ENCODE data around the gene GAD2. TPM values are rescaled to one million over a fixed set of nuclear protein-coding genes. Genes with fewer than 3 reads are reported as not detected.

GAD2 gene
- total and polyA plus RNA-seq, 2 experiments from 2014 or later: 0.56 to 0.86 TPM

DNA sequence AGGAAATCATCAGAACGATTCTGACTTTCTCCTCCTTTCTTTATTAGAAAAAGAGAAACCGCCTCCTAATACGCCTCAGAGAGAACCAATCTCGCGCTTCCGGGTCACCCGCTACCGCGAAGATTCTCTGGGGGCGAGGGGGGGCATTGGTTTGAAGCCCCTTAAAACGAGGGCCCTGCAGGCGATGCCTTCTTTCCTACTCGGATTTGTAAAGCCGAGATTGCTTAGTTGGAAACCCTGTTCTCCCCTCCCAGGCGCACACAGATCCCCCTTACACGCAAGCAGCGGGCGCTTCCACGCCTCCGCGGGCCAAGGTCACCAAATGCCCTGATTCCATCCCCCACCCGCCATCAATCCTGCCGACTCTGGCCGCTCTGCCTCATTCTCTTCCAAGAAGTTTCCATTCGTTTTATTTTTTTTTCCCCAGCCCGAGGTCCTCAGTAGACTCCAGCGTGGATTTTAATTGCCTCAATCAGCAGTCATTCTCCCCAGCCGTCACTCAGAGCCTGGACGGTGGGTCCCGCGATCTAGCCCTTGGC, 1.1 kb upstream of the GAD2 start (continued):
- TF ChIP-seq CREB1 (CRISPR knock-in tag; IDR thresholded peaks at IDR 0.05; ENCODE audit: low read depth): no peak
- TF ChIP-seq, protein P1, sequence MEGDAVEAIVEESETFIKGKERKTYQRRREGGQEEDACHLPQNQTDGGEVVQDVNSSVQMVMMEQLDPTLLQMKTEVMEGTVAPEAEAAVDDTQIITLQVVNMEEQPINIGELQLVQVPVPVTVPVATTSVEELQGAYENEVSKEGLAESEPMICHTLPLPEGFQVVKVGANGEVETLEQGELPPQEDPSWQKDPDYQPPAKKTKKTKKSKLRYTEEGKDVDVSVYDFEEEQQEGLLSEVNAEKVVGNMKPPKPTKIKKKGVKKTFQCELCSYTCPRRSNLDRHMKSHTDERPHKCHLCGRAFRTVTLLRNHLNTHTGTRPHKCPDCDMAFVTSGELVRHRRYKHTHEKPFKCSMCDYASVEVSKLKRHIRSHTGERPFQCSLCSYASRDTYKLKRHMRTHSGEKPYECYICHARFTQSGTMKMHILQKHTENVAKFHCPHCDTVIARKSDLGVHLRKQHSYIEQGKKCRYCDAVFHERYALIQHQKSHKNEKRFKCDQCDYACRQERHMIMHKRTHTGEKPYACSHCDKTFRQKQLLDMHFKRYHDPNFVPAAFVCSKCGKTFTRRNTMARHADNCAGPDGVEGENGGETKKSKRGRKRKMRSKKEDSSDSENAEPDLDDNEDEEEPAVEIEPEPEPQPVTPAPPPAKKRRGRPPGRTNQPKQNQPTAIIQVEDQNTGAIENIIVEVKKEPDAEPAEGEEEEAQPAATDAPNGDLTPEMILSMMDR (conservative IDR thresholded peaks at IDR 0.05; ENCODE audit: low read depth in 2 of 2): no peak
- TF ChIP-seq JUNB (IDR thresholded peaks at IDR 0.05; ENCODE audit: unreplicated experiment): no peak
- TF ChIP-seq NANOG (IDR thresholded peaks at IDR 0.05; ENCODE audit: borderline replicate concordance): no peak
- TF ChIP-seq EZH2phosphoT487 (IDR thresholded peaks at IDR 0.05; ENCODE audit: unreplicated experiment): no peak
- no peak for TF ChIP-seq ZNF114 (CRISPR knock-in tag; IDR thresholded peaks at IDR 0.05)
- no peak for TF ChIP-seq POLR2AphosphoS5 (IDR thresholded peaks at IDR 0.05; ENCODE audit: low read depth)
- TF ChIP-seq, protein P2, sequence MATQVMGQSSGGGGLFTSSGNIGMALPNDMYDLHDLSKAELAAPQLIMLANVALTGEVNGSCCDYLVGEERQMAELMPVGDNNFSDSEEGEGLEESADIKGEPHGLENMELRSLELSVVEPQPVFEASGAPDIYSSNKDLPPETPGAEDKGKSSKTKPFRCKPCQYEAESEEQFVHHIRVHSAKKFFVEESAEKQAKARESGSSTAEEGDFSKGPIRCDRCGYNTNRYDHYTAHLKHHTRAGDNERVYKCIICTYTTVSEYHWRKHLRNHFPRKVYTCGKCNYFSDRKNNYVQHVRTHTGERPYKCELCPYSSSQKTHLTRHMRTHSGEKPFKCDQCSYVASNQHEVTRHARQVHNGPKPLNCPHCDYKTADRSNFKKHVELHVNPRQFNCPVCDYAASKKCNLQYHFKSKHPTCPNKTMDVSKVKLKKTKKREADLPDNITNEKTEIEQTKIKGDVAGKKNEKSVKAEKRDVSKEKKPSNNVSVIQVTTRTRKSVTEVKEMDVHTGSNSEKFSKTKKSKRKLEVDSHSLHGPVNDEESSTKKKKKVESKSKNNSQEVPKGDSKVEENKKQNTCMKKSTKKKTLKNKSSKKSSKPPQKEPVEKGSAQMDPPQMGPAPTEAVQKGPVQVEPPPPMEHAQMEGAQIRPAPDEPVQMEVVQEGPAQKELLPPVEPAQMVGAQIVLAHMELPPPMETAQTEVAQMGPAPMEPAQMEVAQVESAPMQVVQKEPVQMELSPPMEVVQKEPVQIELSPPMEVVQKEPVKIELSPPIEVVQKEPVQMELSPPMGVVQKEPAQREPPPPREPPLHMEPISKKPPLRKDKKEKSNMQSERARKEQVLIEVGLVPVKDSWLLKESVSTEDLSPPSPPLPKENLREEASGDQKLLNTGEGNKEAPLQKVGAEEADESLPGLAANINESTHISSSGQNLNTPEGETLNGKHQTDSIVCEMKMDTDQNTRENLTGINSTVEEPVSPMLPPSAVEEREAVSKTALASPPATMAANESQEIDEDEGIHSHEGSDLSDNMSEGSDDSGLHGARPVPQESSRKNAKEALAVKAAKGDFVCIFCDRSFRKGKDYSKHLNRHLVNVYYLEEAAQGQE (IDR thresholded peaks at IDR 0.05; ENCODE audit: unreplicated experiment): no peak

DNA sequence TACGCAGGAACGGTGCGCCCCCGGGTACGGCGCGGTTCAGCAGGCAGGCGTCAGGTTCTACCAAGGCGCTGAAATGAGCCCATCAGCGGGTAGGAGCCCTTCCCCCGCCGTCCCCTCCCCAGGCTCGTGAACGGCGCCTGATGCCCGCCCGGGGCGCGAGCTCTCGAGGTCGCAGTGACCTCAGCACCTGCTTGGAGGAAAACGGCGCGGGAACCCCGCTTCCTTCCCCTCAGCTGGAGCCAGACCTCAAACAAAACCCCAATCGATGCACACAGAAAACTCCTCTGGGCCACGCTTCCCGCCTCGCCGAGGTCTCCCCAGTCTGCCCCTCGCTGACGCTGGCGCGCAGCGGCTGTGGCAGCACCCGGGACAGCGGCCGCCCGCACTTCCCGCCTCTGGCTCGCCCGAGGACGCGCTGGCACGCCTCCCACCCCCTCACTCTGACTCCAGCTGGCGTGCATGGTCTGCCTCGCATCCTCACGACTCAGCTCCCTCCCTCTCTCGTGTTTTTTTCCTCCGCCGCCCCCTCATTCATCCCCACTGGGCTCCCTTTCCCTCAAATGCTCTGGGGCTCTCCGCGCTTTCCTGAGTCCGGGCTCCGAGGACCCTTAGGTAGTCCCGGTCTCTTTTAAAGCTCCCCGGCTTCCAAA, 514 bp upstream of the GAD2 start:
- H3K4me3 ChIP-seq: peak overlapping the region; percentile 75
- H3K27me3 Mint-ChIP-seq (ENCODE audit: insufficient read depth, low read depth, poor library complexity): peaks cover 60% of the 10 kb centered on the region
- no peak for TF ChIP-seq JUNB (IDR thresholded peaks at IDR 0.05; ENCODE audit: unreplicated experiment)
- no peak for TF ChIP-seq STAT1 (IDR thresholded peaks at IDR 0.05; ENCODE audit: unreplicated experiment)
- no peak for TF ChIP-seq POLR2AphosphoS5 (IDR thresholded peaks at IDR 0.05; ENCODE audit: low read depth)
- TF ChIP-seq CREB1 (CRISPR knock-in tag; IDR thresholded peaks at IDR 0.05; ENCODE audit: low read depth): 0 out of 2 replicates have a peak, but pooled peaks have one; percentile 50
- no peak for TF ChIP-seq EZH2phosphoT487 (IDR thresholded peaks at IDR 0.05; ENCODE audit: unreplicated experiment)
- TF ChIP-seq EZH2 (IDR thresholded peaks at IDR 0.05; ENCODE audit: low read depth, unreplicated experiment): no peak
- TF ChIP-seq, protein P1 (conservative IDR thresholded peaks at IDR 0.05; ENCODE audit: low read depth in 2 of 2): no peak
- TF ChIP-seq, protein P2 (IDR thresholded peaks at IDR 0.05; ENCODE audit: unreplicated experiment): peak; percentile 80
- TF ChIP-seq ZNF331 (CRISPR knock-in tag; IDR thresholded peaks at IDR 0.05; ENCODE audit: low read depth): no peak
- peak overlapping the region; percentile 76 for H3K4me3 Mint-ChIP-seq
- no peaks in the 10 kb centered on the region; the same call in 2 of the 3 replicates for H3K36me3 Mint-ChIP-seq (ENCODE audit: low read depth)
- peaks cover 12% of the 10 kb centered on the region; the same call in 1 of the 2 replicates for H3F3A ChIP-seq (replicated peaks; ENCODE audit: low read depth)
- H4K20me1 ChIP-seq (replicated peaks; ENCODE audit: insufficient read depth): no peaks in the 10 kb centered on the region
- peaks cover 64% of the 10 kb centered on the region for H3K4me1 ChIP-seq (ENCODE audit: insufficient read depth)
- H3K4me1 Mint-ChIP-seq: peaks cover 55% of the 10 kb centered on the region
- no peaks in the 10 kb centered on the region for H3K9me2 ChIP-seq (ENCODE audit: insufficient read depth)
- no peak overlapping the region; the same call in 1 of the 2 replicates for H3K27ac Mint-ChIP-seq
- H3K27ac ChIP-seq (ENCODE audit: low read depth): no peak overlapping the region
- ATAC-seq (peak; percentile 50), DNase-seq (ENCODE audit: low spot score) (peak; percentile 82)
- no peaks in the 10 kb centered on the region for H3K36me3 ChIP-seq (ENCODE audit: insufficient read depth)
- H3K4me2 ChIP-seq: peak overlapping the region; percentile 91
- H3K9me3 Mint-ChIP-seq: no peaks in the 10 kb centered on the region; the same call in 2 of the 3 replicates
- peaks cover 94% of the 10 kb centered on the region for H3K27me3 ChIP-seq (ENCODE audit: insufficient read depth)
- no peaks in the 10 kb centered on the region for H3K79me2 ChIP-seq (replicated peaks; ENCODE audit: insufficient read depth)
- peak overlapping the region; percentile 85 for H2AFZ ChIP-seq

All from GM23338 (cell line).